ENCODE results near the gene TBC1D32. TPM values are rescaled to one million over a fixed set of nuclear protein-coding genes. Genes with fewer than 3 reads are reported as not detected.

TBC1D32 gene
- total RNA-seq, 1 experiment from 2014 or later, result 5.2 TPM

- TF ChIP-seq E2F5 (CRISPR knock-in tag; IDR thresholded peaks at IDR 0.05) (0 out of 2 replicates have a peak, but pooled peaks have one; percentile 26), ZSCAN18 (CRISPR knock-in tag; IDR thresholded peaks at IDR 0.05) (no peak), ZNF263 (CRISPR knock-in tag; IDR thresholded peaks at IDR 0.05; ENCODE audit: low read depth) (no peak), GRHL2 (CRISPR knock-in tag; IDR thresholded peaks at IDR 0.05; ENCODE audit: insufficient replicate concordance, severe bottlenecking) (no peak), ESRRA (CRISPR knock-in tag; IDR thresholded peaks at IDR 0.05; ENCODE audit: borderline replicate concordance) (no peak), MYBL2 (CRISPR knock-in tag; IDR thresholded peaks at IDR 0.05) (no peak), SMAD3 (CRISPR knock-in tag; IDR thresholded peaks at IDR 0.05; ENCODE audit: borderline replicate concordance) (0 out of 2 replicates have a peak, but pooled peaks have one; percentile 56), FOXP1 (CRISPR knock-in tag; IDR thresholded peaks at IDR 0.05; ENCODE audit: borderline replicate concordance) (peak; percentile 75; the same call in 1 of the 2 replicates), ZNF532 (CRISPR knock-in tag; IDR thresholded peaks at IDR 0.05; ENCODE audit: borderline replicate concordance) (peak; percentile 39; the same call in 1 of the 2 replicates), KAT7 (CRISPR knock-in tag; IDR thresholded peaks at IDR 0.05; ENCODE audit: borderline replicate concordance) (no peak), ZNF425 (CRISPR knock-in tag; conservative IDR thresholded peaks at IDR 0.05) (no peak), AR (CRISPR knock-in tag; IDR thresholded peaks at IDR 0.05) (no peak), ZNF512 (CRISPR knock-in tag; IDR thresholded peaks at IDR 0.05; ENCODE audit: borderline replicate concordance) (no peak), JUN (CRISPR knock-in tag; IDR thresholded peaks at IDR 0.05) (no peak), SMAD4 (CRISPR knock-in tag; IDR thresholded peaks at IDR 0.05) (no peak), ATF2 (CRISPR knock-in tag; IDR thresholded peaks at IDR 0.05; ENCODE audit: borderline replicate concordance, low read depth) (no peak), SP1 (CRISPR knock-in tag; conservative IDR thresholded peaks at IDR 0.05) (0 out of 2 replicates have a peak, but pooled peaks have one; percentile 52)
- TF ChIP-seq, protein P1, sequence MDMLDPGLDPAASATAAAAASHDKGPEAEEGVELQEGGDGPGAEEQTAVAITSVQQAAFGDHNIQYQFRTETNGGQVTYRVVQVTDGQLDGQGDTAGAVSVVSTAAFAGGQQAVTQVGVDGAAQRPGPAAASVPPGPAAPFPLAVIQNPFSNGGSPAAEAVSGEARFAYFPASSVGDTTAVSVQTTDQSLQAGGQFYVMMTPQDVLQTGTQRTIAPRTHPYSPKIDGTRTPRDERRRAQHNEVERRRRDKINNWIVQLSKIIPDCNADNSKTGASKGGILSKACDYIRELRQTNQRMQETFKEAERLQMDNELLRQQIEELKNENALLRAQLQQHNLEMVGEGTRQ (CRISPR knock-in tag; IDR thresholded peaks at IDR 0.05), result no peak
- TF ChIP-seq, protein P2, sequence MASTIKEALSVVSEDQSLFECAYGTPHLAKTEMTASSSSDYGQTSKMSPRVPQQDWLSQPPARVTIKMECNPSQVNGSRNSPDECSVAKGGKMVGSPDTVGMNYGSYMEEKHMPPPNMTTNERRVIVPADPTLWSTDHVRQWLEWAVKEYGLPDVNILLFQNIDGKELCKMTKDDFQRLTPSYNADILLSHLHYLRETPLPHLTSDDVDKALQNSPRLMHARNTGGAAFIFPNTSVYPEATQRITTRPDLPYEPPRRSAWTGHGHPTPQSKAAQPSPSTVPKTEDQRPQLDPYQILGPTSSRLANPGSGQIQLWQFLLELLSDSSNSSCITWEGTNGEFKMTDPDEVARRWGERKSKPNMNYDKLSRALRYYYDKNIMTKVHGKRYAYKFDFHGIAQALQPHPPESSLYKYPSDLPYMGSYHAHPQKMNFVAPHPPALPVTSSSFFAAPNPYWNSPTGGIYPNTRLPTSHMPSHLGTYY (CRISPR knock-in tag; IDR thresholded peaks at IDR 0.05), result no peak
Measured at GRCh38 chr6:121334299-121335086, at the start of gene TBC1D32 (continued).

All from WTC11 (cell line).